Hematopoietic multipotent progenitor cell (in vitro differentiated cells): ENCODE measurements around the gene UCN2. TPM values are rescaled to one million over a fixed set of nuclear protein-coding genes. Genes with fewer than 3 reads are reported as not detected.
"Not testable (repeated sequence)": the region's sequence is repeated elsewhere in the genome, so short reads cannot be mapped to it uniquely, and the experiment has no call there.

ENCODE experiments used
- DNase-seq, 3 donors: peaks; one replicate each; pipeline ENCODE4 v3.0.0-alpha.2; 2011 to 2015; ENCODE audit warnings: low read depth in 2 of 3, low spot score in 2 of 3
- total RNA-seq: library from RNA; depleted of rRNA; stranded (reverse); fragments of >200 nt; gene quantifications from one replicate; pipeline ENCODE4 v1.2.3, GENCODE V29; 2012

The UCN2 gene
- total RNA-seq, 1 donor: under 0.01 TPM

DNA sequence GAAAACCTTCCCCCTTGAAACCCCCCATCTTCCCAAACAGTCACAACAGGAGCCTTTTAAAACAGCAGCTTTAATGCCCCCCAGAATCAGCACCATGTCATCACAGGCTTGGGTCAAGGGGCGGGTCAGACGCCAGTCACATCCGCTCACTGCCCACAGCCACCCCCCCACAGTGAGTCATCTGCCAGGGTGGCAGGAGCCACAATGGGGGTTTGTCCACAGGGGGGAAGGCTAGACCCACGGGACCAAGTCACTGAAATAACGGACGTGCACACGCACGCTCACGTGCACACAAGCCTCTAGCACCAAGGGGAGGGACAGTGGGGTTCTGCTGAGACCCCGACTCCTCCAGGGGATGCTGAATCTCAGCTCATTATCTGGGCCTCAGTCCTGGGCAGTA, 441 bp upstream of the UCN2 start:
- peak in 2 of 3 donors; percentile 49 to 61 for DNase-seq

DNA sequence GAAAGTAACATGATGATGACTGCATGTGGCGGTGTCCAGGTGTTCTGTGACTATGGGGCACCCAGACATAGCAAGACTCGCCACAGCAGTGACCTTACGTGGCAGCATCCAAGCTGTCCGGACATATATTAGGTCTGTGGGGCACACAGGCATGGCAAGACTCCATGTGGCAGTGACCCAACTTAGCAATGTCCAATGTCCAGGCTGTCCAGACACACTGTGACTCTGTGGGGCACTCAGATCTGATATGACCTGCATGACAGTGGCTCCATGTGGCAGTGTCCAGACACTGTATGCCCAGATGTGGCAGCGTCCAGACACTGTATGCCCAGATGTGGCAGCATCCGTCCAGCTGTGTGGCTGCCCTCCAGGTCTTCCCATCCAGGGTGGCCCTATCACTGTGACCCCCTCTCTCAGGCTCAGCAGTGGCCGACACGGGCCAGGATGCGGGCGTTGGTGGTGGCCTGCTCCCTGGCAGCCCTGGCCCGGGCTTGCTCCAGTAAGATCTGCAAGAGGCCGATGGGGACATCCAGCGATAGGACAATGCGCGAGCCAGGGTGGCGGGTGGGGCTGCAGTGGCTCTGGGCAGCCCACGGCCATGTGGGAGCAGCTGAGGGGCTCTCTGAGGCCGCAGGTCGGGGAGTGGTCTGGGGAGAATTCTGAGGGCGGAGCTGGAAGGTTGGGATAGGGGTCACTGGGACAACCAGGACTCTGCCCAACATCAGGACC, 1.1 kb downstream of the UCN2 start:
- DNase-seq: no peak

DNA sequence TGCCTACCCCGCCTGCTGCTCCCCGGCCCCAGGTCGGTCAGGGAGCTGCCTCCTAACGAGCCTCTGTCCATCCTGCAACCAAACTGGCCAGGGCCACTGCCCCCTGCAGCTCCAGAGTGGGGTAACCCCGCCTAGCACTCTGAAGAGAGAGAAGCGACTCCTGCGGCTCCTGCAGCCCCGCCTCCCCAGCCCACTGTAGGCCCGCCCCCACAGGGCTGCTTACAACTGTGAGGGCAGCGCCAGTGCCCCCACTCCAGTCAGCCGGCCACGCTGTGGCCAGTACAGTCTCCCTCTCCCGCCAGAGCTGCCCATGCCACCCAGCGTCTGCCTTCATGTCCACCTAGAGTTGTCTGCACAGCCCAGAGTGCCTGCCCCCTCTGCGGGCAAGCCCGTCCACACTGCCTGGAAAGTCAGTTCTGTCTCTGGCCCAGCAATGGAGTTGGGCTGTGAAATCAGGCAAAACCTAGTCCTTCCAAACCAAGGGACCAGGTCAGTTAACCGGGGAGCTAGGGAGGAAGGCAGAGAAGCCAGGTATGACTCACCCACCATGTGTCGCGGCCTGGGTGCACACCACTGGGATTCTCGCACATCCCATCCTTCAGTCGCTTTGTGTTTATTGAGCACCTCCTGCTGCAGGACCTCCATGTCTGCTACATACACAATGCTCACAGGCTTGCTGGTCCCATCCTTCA, 2.4 kb downstream of the UCN2 start:
- DNase-seq: peak in 2 of 3 donors; percentile 50 to 59

- no peak for DNase-seq
These were observed 2.9 kb downstream of the UCN2 start for GRCh38 chr3:48560648-48561018.

- no peak for DNase-seq
These were observed 5.0 kb downstream of the UCN2 start for GRCh38 chr3:48558493-48559134.

- peak; percentile 94 to 99 (median 99) for DNase-seq
These were observed 6.6 kb downstream of the UCN2 start, which contains the start of gene PFKFB4 for GRCh38 chr3:48556796-48557626. Gene PFKFB4, minus strand, starts transcription at chr3:48556803. Its CDS starts 26 bp downstream, at chr3:48556777.

- no peak for DNase-seq
These were observed 7.4 kb downstream of the UCN2 start for GRCh38 chr3:48555949-48556795.

DNA sequence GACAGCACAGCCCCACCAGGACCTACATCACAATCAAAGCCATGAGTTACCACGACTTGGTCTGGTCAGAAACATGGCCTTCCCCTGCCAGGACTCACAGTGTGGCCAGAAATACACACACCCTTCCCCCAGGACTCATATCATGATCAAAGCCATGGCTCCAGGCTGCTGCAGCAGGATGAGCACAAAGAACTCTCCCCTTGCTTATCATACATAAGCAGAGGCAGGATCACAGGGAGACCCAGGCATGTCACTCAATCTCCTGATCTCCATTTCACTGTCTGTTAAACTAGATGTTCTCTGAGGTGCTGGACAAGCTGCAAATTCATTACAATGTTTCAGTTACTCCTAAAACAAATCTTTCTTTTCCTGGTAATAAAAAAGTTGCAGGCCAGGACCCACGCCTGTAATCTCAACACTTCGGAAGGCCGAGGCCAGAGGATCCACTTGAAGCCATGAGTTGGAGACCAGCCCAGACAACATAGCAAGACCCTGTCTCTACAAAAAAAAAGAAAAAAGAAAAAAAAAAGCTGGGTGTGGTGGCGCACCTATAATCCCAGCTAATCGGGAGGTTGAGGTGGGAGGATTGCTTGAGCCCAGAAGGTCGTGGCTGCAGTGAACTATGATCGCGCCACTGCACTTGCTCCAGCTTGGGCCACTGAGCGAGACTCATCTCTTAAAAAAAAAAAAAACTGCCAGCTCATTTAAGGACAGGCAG, 8.2 kb downstream of the UCN2 start:
- DNase-seq: no peak

DNA sequence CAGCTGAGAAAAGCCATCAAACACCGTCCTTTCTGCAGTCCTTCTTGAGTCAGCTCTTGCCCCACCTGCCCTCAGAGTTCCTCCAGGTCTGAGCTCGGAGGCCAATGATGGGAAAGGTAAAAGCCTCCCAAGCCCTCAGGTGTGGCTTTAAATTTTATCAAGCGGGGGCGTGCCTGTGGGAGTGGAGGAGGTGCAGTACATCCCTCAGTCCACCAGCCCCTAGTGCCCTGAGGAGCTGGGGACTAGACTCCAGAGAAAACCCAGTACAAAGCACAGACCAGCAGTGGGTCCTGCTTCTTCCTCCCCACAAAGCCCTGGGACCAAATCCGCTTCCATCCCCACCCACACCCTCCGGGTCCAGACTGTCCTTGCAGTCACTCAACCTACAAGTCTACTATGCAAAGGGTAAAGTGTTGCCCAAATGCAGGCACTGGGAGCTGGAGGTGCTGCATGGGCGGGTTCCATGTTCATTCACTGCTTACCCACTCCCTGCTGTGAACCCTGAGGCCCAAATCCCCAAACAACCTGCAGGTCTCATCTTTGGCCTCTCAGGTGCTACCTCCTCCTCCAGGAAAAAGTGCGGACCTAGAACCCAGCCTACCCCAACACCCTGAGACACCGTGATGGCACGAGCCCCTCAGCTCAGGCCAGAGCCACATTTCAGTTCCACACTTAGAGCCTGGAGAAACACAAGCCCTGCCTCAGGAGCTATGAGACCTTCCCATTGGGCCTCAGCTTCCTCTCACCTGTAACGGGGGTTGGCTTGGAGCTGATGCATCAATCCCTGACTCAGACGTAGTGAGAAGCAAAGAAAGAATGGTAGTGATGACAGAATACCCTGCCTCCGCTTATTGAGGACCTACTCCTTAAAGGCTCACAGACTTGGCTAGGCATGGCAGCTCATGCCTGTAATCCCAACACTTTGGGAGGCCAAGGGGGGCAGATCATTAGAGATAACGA, 9.4 kb downstream of the UCN2 start:
- no peak for DNase-seq

DNA sequence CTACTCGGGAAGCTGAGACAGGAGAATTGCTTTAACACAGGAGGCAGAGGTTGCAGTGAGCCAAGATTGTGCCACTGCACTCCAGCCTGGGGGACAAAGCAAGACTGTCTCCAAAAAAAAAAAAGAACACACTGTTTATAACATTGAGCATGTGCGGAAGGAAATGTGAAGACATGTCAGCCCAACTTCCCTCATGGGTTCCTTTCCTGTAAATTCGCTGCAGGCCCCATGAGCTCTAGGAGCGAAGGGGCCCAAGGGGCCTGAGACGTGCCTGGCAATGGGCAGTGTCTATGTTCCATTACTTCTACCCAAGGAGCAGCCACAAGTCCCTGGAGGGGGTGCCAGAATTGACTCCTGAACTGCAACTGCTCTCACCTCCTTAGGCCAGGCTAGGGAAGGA, 10.2 kb downstream of the UCN2 start:
- no peak for DNase-seq

DNA sequence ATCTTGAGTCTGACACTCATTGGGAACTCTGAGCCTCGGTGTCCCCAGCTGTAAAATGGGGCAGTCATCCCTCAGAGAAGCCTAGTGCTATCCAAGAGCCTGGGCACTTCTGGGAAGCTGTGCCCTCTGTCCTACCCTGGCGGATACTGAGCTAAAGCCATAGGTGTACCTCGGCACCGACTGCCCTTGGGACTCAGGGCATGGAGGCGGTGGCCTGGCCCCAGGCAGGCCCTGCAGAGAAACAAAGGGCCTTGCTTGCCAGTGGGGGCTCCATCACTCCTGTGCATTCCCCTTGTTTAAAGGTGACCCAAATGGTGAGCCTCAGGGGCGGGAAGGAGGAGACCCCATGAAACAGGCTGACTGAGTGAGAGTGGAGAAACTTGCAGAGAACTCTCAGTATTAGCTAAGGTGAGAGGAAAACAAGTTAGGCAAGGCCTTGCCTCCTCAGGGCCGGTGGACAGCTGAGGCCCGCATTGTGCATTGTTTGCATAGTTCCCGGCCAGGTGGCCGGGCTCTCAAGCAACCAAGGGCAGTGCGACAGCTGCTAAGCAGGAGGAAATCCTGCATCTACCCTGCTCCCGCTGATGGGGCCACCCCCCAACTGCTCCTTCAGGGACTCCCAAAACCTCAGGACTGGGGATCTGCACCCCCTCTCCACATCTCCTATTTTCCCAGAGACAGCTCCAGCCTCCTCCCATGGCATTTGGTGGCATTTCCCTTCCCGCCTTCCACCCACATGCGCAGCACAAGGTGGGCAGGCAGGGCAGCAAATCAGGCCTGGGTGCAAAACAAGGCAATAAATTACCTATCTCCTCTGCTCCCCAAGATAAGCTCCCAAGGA, 11.2 kb downstream of the UCN2 start:
- no peak for DNase-seq

- DNase-seq: not testable (repeated sequence)
These were observed 11.9 kb downstream of the UCN2 start for GRCh38 chr3:48551651-48552050.

DNA sequence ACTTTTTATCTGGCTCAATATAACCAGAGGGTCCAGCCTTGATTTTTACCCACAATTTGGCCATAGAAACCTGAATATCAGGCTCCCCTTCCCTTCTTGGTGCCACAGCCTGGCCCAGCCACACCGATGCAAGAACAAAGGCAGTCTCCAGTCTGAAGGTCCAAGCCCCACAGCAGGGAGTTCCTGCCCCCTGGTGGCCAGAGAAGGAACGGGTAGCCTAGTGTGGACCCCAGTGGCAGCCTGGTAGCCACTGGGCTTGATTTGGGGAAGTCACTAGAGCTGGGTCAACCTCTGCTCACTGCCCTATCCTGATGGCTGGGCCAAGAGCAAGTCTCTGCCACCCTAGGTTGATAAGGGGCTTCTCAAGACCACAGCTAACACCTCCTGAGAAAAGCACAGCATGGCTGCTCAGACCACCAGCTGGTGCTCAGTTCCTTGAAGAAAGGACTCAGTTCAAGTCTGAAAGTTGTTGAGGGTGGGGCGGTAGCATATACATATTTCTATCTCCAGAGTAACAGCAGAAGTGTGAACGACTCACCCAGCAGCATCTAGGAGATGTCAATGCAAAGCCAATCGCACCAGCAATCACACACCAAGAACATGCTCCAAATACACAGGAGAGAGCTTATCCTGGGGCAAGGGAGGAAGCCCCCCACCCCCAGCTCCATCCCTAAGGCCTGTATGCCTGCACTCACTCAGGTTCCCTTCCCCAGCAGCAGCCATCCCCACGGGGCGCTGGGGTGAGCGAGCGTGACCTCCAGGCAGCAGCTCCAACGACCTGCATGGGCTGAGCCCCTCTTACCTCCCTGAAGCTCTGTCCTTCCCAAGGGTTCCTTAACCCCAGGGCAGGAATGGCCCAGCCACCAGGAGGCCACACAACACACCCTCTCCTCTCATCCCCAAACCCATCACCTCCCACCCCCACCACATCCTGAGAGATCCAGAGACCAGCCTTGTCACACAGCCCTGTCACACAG, 14.6 kb downstream of the UCN2 start:
- DNase-seq: peak; percentile 62 to 87 (median 74)

DNA sequence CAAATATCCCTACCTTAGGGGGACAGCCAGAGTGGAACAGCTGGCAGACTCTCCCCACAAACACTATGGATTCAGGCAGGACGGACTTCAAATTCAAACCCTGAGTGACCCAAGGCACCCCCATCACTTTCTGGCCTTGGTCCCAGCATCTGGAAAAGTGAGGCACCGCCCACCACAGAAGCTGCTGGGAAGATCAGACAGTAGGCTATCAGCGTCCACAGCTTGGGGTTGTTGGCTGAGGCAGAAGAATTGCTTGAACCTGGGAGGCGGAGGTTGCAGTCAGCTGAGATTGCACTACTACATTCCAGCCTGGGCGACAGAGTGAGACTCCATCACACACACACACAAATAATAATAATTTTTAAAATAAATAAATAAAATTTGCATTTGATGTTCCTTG, 15.5 kb downstream of the UCN2 start:
- DNase-seq: no peak

DNA sequence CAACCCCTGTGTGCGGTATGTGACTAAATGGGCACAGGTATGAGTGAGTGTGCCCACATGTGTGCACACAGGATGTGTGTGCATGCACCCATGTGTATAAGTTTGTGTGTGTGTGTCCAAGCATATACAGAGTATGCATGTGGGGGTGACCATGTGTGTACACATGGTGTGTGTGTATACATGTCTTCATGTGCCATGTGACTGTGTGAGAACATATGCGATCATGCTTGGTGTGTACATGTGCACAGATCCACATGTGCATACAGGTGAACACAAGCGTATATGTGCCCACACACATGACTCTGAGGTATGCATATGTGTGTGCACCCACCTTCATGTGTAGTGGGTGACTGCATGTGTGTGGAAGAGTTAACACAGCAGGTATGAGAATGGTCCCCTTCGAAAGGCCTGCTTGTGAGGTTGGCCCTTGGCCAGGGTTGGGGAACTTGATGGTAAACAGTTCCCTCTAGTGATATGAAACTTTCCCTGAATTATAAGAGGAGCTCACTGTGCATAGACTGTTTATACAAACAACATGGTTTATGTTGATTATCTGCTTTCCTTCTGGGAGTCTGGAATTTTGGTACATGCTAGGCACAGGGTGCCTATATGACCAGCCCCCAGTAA, 17.3 kb downstream of the UCN2 start:
- DNase-seq: no peak

DNA sequence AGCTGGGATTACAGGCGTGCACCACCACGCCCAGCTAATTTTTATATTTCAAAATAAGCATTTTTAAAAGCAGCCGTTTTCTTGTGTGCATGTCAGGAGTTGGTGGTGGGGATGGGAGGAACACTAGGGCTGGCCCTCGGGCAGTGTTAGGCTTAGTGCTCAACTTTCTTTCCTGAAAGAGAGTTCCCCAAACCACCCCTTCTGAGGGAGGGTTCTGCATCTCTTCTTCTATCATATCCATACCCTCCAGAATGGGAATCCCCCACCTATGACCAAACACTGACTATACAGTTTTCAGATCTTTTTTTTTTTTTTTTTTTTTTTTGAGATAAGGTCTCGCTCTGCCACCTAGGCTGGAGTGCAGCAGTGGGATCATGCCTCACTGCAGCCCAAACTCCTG, 19.4 kb downstream of the UCN2 start:
- no peak for DNase-seq
